T1000 (cell line): ENCODE results near the gene PIGM.
"Not testable (repeated sequence)": the region's sequence is repeated elsewhere in the genome, so short reads cannot be mapped to it uniquely, and the experiment has no call there.

ENCODE experiments used
- DNase-seq: peaks from one replicate; lab custom pipeline; 2025; ENCODE audit warnings: mixed read lengths; lab: John Stamatoyannopoulos, UW

PIGM gene

DNA sequence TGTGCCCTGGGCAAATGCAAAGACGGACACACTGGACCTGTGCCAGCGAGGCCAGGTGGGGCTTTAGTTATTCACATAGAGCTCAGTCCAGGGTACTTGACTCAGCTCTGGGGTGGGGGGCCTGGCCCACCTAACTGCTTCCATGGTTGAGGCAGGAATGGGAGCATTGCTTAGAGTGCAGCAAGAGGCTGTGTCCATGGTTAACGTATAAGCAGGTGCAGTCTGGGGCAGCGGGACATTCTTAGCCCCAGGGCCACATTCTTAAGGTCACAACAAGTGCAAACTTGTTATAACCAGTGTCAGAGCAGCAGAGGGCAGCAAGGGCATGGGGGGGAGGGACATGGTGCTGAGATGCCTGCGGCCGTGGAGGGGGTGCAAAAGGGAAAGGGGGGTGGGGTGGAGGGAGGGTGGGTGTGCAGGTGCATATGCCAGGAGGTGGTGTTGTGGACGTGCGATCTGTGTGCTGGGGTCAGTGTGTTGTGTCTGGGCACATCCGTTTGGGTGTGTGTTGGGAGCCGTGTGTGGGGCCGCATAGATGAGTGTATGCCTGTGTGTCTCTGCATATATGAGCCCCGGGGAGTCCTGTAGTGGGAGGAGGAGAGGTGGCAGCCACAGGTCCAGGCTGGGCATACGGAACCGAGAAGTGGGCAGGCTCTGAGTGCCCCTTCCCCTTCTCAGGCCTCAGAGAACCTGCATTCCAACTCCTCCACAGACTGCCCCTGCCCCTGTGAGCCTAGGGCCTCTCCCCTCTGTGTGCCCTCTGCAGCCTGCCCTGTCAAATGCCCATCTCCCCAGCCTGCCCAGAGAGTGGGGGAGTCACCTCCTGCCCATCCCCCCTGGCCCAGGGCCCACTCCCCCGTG is 29.8 kb upstream of the PIGM start:
- DNase-seq, result no peak

DNA sequence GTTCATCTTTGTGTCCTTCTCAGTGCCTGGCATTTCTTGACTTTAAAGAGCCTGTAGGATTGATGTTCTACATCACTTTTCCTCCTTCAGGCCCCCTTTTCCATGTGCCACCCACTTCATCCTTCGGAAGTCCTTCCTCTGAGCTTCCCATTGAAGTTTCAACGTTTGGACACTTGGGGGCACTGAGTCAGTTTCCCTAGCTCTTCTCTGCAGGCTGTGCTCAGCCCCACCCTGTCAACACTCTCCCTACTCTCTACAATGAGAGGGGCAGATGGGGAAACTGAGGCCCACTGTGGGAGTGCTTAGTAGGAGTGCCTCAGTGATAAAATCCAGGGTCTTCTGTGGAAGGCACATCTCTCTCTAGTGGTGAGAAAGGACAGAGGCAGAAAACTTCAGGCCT is 26.3 kb upstream of the PIGM start:
- no peak for DNase-seq

DNA sequence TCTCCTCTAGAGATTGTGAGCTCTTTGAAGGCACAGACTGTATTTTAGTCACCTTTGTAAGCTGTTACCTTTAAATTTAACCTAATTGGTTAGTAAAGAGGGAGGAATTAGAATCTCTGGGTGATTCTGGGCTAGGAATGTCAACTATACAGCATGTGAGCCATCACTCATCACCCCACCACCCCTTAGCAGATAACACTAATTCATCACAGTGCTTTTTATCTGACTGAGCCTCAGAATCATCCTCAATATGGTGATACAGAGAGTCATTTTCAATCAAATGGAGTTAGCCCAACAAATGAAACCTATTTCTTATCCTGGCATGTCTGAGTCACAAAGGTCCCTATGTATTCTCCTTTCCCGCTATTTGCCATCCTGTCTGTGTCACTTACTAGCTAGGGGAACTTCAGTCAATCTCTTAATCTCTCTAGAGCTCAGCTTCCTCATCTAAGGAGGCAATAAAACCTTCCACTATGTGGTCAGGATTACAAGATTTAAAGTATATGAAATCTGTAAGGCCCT is 24.9 kb upstream of the PIGM start:
- DNase-seq, result no peak

- DNase-seq, result no peak
Measured at GRCh38 chr1:160053548-160054365, 22.0 kb upstream of the PIGM start.

DNA sequence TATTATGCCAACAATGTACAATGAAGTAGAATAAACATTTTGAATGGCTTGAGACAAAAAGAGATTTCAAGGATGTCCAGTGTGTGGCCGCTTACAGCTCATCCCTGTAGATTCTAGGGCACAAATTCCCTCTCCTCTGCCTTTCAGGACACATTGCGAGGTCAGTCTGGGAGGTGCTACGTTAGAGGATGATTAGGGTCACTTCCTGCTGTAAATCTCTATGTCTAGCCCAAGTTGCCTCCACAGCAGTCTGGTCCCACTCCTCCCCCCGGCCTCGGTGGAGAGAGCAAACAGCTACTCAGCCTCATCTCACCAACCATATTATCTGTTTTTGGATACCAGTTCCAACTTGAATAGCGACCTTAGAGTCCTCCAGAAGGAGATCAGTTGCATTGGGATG is 21.1 kb upstream of the PIGM start:
- DNase-seq, result no peak

DNA sequence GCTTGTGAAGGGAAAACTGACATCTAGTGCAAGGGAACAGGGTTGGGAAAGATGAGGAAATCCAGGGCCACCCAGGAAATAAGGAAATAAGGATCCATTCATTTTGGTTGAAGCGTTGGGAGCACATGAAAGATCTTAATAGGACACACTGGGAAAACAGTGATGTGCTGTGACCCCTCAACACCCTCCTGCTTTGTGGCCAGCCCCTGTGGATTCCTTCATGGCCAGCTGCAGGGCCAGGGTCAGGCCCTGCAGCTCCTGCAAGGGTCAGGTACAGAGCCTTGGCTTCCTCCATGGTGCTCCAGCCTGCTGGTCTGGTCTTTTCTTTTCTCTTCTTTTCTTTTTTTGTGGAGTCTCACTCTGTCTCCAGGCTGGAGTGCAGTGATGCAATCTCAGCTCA is 18.8 kb upstream of the PIGM start:
- no peak for DNase-seq

DNA sequence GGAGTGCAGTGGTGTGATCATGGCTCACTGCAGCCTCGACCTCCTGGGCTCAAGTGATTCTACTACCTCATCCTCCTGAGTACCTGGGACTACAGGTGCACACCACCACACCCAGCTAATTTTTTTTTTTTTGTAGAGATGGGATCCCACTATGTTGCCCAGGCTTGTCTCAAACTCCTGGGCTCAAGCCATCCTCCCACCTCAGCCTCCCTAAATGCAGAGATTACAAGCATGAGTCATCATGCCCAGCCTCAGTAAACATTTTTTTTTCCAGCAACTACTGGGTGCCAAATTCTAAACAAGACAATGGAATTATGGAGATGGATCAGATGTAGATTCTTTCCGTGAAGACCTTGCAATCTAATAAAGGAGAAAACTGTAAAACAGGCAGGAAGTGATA is 18.4 kb upstream of the PIGM start:
- DNase-seq, result not testable (repeated sequence)

DNA sequence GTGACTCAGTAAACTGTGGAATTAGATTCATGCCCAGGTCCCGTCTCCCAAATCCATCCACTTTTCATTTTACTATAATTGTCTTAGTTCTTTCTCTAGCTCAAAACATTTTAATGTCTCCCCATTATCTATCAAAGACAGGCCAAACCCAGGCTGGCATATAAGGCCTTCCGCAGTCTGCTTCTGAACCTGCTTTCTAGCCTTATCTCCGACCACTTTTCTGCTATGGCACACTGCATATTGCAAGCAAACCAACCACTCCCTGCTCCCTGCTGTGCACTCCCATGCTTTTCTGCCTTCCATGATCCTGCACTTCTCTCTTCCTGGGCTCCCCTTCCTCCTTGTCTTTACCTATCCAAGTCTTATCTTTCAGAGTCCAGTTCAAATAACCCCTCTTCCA is 17.3 kb upstream of the PIGM start:
- no peak for DNase-seq

DNA sequence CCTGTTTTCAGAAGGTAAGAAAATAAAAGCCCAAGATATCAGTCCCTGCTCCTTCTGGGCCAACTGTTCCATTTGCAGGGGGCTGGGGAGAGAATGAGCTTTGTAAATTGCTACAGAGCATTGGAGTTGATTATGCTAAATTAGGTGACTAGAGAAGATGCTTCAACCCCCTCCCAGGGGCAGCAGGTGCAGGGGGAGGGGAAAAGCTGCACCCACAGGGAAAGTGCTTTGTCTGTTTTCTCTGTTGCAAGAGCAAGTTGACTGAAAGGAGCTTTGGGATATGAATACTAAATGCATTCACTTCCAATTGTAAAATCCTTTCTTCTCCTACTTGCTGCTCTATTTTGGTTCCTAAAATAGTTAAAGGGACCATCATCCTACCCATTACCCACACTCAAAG is 16.5 kb upstream of the PIGM start:
- DNase-seq, result no peak

GRCh38 chr1:160047111-160047991 is 15.6 kb upstream of the PIGM start:
- DNase-seq, result no peak

GRCh38 chr1:160046494-160047110 is 14.8 kb upstream of the PIGM start:
- no peak for DNase-seq

GRCh38 chr1:160045653-160046052 is 13.9 kb upstream of the PIGM start:
- DNase-seq, result no peak

DNA sequence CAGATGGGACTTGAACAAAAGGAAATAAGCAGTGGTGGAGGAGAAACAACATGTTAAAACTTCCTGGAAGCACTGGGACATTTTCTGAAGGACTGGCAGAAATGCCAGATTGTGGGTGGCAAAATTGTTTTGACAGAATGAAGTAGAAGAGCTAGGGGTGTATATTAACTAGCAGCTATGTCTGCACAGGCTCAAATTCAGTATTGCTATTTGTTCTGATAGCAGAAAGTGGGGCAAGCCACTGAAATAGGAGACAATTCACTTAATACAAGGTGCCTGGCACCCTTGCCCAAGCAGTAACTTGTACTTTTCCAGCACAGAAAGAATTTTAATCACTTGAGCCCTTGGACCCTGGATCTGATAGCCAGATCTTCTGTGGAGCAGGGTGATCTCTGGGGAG is 11.8 kb upstream of the PIGM start:
- DNase-seq, result no peak

GRCh38 chr1:160040476-160040875 is 8.7 kb upstream of the PIGM start:
- DNase-seq, result no peak

DNA sequence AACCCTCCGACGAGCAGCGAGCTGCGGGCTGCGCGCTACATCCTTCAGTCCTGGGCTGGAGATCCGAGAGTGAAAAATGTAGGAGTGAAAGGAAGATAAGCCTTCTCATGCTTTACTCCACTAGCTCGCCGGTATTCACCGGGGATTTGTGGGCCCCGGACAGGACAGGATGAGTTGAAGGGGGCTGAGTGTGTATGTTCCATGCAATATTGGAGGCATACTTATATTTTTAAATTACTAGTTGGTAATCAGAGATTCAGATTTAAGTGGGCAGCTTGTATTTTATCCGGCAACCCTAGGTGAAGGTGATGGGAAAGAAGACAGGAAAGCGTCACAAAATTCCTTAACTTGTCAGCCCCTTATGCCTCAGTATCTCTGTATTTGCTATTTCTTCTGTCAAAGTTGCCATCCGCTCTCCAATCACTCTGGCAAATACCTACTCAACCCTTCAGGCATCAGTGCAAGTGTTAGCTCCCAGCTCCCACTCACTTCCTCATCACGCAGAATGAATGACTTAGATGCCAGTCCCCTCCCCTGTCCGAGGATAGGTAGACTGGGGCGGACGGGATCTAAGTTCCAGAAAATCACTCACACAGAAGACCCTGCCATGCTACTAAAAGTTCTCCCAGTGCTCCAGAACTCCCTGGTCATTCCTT is 503 bp upstream of the PIGM start:
- no peak for DNase-seq

DNA sequence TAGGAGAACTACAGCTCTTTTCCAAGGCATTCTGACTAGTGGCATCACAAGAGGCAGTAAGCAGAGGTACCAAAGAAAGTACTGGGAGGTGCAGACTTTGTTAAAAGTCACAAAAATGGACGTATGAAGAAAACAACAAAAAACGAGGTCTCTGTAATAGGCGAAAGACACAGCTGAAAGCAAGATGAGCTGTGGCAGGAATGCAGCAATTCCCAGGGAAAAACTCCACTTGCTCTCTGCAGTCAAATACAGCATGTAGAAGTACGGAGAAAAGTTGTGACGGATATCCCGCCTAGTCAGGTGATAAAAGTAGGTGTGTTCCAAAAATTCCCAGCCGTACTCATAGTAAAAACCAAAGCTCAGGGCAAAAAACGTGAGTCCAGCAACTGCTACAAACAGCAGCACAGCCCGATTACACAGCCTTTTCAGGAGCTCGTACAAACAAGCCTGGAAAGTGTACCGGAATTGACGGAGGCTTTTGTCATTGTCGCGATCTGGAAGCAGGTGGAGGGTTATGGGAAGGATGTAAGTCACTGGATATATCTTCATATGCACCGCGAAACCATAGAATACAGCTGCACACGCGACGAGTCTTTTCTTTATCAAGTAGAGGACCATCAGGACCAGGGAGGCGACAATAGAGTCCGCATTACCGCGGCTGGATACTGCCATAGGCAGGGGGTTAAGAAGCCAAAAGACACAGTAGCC is 979 bp downstream of the PIGM start:
- no peak for DNase-seq

GRCh38 chr1:160028426-160028825 is 3.4 kb downstream of the PIGM start:
- DNase-seq, result no peak

DNA sequence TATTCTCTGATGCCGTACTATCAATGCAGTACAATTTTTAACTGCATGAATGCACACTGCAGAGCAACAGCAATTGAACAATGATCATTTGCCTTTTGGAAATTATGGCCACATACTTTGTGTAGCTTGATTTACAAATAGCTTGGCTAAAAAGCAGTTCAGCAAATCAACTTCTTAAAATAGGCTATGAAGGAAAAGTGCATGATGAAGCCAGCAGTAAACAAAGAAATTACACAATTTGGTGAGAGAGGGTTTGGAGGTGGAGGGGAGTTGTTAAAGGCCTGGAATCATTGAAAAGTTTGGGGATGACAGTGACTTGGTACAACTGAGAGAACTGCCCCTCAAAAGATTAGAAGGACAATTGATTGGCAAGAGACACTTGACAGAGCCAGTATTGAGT is 6.5 kb downstream of the PIGM start:
- DNase-seq, result no peak

DNA sequence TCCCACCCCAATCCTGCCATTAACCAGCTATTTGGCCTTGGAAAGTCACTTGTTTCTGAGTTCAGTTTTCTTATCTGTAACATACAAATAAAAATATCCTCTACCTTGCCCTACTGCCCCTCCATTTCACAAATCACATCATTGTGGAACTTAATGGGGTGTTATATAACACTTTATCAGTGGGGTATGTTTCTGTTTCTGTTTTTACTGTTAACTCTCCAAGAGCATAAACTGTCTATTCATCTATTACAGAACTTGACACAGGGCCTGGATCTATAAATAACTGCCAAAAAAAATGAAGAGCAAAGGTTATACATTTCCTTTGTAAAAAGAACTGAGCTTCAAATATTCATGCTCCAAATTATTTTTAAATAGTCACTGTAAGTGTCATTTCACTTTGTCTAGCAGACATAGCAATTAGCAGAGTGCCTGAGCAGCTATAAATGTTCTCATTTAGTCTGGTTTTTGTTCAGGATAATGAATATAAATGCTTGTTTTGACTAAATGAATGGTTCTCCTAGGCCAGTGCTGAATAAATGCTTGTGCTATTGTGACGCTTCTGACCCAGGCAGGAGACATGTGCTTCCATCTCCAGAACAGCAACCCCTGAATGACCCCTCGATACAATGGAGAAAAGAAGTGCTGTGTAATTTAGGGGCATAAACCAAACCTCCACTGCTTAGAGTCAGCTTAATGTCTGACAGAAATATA is 7.4 kb downstream of the PIGM start:
- no peak for DNase-seq
